ENCODE results near the gene SAFB. TPM values are rescaled to one million over a fixed set of nuclear protein-coding genes. Genes with fewer than 3 reads are reported as not detected.

Gene SAFB
- total and polyA plus RNA-seq, 2 of the 13 experiments (the other 11 are each of a cell fraction or from before 2014, with no cell fraction given): 21.0 to 28.4 TPM

- TF ChIP-seq ZNF776 (CRISPR knock-in tag; IDR thresholded peaks at IDR 0.05): peak; percentile 70; the same call in 1 of the 2 replicates
- TF ChIP-seq ZFP90 (CRISPR knock-in tag; IDR thresholded peaks at IDR 0.05; ENCODE audit: borderline replicate concordance): peak; percentile 97; the same call in 1 of the 2 replicates
- TF ChIP-seq ZFP82 (CRISPR knock-in tag; IDR thresholded peaks at IDR 0.05; ENCODE audit: borderline replicate concordance): peak; percentile 95
- no peak; the same call in 1 of the 2 replicates for TF ChIP-seq CSRNP1 (CRISPR knock-in tag; IDR thresholded peaks at IDR 0.05)
- no peak for TF ChIP-seq NFATC3 (CRISPR knock-in tag; IDR thresholded peaks at IDR 0.05)
- TF ChIP-seq, protein P1, sequence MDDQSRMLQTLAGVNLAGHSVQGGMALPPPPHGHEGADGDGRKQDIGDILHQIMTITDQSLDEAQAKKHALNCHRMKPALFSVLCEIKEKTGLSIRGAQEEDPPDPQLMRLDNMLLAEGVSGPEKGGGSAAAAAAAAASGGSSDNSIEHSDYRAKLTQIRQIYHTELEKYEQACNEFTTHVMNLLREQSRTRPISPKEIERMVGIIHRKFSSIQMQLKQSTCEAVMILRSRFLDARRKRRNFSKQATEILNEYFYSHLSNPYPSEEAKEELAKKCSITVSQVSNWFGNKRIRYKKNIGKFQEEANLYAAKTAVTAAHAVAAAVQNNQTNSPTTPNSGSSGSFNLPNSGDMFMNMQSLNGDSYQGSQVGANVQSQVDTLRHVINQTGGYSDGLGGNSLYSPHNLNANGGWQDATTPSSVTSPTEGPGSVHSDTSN (CRISPR knock-in tag; IDR thresholded peaks at IDR 0.05; ENCODE audit: borderline replicate concordance): no peak
- no peak for TF ChIP-seq ZNF549 (CRISPR knock-in tag; IDR thresholded peaks at IDR 0.05)
- no peak for TF ChIP-seq ZNF354B (CRISPR knock-in tag; IDR thresholded peaks at IDR 0.05)
- TF ChIP-seq ZHX1 (CRISPR knock-in tag; IDR thresholded peaks at IDR 0.05; ENCODE audit: low read depth): no peak
- TF ChIP-seq, protein P2, sequence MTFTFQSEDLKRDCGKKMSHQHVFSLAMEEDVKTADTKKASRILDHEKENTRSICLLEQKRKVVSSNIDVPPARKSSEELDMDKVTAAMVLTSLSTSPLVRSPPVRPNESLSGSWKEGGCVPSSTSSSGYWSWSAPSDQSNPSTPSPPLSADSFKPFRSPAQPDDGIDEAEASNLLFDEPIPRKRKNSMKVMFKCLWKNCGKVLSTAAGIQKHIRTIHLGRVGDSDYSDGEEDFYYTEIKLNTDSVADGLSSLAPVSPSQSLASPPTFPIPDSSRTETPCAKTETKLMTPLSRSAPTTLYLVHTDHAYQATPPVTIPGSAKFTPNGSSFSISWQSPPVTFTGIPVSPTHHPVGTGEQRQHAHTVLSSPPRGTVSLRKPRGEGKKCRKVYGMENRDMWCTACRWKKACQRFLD (CRISPR knock-in tag; IDR thresholded peaks at IDR 0.05; ENCODE audit: borderline replicate concordance): peak; percentile 78; the same call in 1 of the 2 replicates
- peak; percentile 82 for TF ChIP-seq POLR2AphosphoS2 (IDR thresholded peaks at IDR 0.05; ENCODE audit: low read depth, low read length)
- no peak for TF ChIP-seq CBX2 (IDR thresholded peaks at IDR 0.05; ENCODE audit: low read depth, low read length)
- peak; percentile 50; the same call in 1 of the 2 replicates for TF ChIP-seq CBX2 (CRISPR knock-in tag; IDR thresholded peaks at IDR 0.05; ENCODE audit: low read depth)
- TF ChIP-seq ZNF205 (CRISPR knock-in tag; IDR thresholded peaks at IDR 0.05): no peak; the same call in 1 of the 2 replicates
- TF ChIP-seq, protein P3, sequence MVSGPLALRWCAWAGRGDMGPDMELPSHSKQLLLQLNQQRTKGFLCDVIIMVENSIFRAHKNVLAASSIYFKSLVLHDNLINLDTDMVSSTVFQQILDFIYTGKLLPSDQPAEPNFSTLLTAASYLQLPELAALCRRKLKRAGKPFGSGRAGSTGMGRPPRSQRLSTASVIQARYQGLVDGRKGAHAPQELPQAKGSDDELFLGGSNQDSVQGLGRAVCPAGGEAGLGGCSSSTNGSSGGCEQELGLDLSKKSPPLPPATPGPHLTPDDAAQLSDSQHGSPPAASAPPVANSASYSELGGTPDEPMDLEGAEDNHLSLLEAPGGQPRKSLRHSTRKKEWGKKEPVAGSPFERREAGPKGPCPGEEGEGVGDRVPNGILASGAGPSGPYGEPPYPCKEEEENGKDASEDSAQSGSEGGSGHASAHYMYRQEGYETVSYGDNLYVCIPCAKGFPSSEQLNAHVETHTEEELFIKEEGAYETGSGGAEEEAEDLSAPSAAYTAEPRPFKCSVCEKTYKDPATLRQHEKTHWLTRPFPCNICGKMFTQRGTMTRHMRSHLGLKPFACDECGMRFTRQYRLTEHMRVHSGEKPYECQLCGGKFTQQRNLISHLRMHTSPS (CRISPR knock-in tag; IDR thresholded peaks at IDR 0.05; ENCODE audit: low read depth): no peak; the same call in 1 of the 2 replicates
- no peak for TF ChIP-seq MTF1 (CRISPR knock-in tag; IDR thresholded peaks at IDR 0.05)
- TF ChIP-seq CEBPB (IDR thresholded peaks at IDR 0.05; ENCODE audit: borderline replicate concordance, low read depth, low read length): no peak
- no peak for TF ChIP-seq CENPX (CRISPR knock-in tag; IDR thresholded peaks at IDR 0.05)
- TF ChIP-seq ZNF607 (CRISPR knock-in tag; IDR thresholded peaks at IDR 0.05; ENCODE audit: borderline replicate concordance): peak; percentile 73; the same call in 1 of the 2 replicates
These were observed 67.5 kb downstream of the SAFB start, which contains the start of gene RPL36 (continued) for GRCh38 chr19:5690125-5690954.
